Mesodermal cell (in vitro differentiated cells): ENCODE results near the gene NDUFAF2. TPM values are rescaled to one million over a fixed set of nuclear protein-coding genes. Genes with fewer than 3 reads are reported as not detected.

Experiments
- H3K27ac ChIP-seq: 2 replicates; pipeline ENCODE4 v1.7.0; 2013; ENCODE audit warnings: mild to moderate bottlenecking, low read depth, low read length, moderate library complexity; ENCODE audit not compliant: severe bottlenecking
- H3K36me3 ChIP-seq: 2 replicates; pipeline ENCODE4 v1.7.1; 2013; ENCODE audit warnings: mild to moderate bottlenecking, low read length, moderate library complexity; ENCODE audit not compliant: control insufficient read depth, insufficient read depth
- H3K4me1 ChIP-seq: one replicate; pipeline ENCODE4 v1.7.1; 2013; ENCODE audit warnings: mild to moderate bottlenecking, low read length; ENCODE audit not compliant: insufficient read depth, control insufficient read depth, poor library complexity, severe bottlenecking
- H3K4me3 ChIP-seq: 2 replicates; pipeline ENCODE4 v1.7.0; 2013; ENCODE audit warnings: low read length, control low read depth, mild to moderate bottlenecking; ENCODE audit not compliant: insufficient read depth, poor library complexity, severe bottlenecking; ENCODE audit errors: extremely low read depth
- H3K9me3 ChIP-seq: 2 replicates; pipeline ENCODE4 v1.7.1; 2013; ENCODE audit warnings: mild to moderate bottlenecking, low read length, moderate library complexity; ENCODE audit not compliant: control insufficient read depth
- WGBS, 2 experiments: methylation state at CpG; one replicate each; pipeline ENCODE4 v1.1.5; 2013; ENCODE audit warnings: missing lambda C conversion rate in 2 of 2; ENCODE audit not compliant: insufficient coverage in 2 of 2; 5-methylcytosine and 5-hydroxymethylcytosine counted together
- polyA plus RNA-seq, 2 experiments: library from polyadenylated mRNA; stranded (reverse); fragments of 50-300 nt; gene quantifications; one replicate each; pipeline ENCODE4 v1.2.3, GENCODE V29; 2013

The NDUFAF2 gene, protein sequence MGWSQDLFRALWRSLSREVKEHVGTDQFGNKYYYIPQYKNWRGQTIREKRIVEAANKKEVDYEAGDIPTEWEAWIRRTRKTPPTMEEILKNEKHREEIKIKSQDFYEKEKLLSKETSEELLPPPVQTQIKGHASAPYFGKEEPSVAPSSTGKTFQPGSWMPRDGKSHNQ
- 40.7 TPM for polyA plus RNA-seq (2013, experiment 1 of 2)
- polyA plus RNA-seq (2013, experiment 2 of 2): 52.0 TPM

DNA sequence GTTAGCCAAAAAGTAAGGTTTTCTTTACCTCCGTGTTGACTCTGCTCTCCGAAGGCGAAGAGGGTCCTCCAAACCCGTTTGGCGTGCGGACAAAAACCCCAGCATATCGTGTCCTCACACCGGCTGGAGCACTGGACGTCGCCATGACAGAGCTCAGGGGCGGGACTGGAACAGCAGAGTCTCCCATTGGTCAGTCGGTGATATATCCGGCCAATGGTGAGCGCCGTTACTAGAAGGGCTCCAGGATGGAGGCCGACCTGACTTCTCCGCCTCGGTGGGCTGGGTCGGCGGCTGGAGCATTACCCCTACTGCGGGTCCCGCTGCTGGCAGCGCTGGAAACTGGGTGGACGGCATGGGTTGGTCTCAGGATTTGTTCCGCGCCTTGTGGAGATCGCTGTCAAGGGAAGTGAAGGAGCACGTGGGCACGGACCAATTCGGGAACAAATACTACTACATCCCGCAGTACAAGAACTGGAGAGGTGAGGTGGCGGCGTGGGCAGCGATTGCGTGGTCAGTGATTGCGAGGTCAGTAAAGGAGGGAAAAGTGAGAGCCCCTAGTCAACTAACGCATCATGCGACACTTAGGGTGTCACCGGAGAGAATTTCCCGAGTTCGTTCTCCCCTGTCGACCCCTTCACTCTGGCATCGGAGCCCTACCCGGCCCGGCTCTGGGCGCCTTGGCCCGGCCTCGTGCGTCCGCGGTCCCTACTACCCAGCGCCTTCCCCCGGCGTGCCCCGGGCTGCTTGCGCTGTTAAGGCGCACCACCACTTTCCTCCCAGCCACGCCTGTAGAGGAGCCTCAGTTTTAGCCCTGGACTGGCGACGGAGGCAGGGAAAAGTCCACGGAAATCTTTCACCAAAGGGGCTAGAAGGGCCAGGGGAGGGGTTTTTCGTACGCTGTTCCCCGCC is at the start of gene NDUFAF2, which contains the start of gene ERCC8:
Gene NDUFAF2 (plus strand): TSS at position 302 of the 909 bp plus-strand sequence. CDS start 51 bp downstream, at position 353.
Gene ERCC8 (minus strand): TSS at position 167 of the 909 bp plus-strand sequence. CDS start 62 bp downstream, at position 105.
- H3K27ac ChIP-seq: peak within 1 kb of the TSS; percentile 57
- H3K9me3 ChIP-seq: no peaks in the 10 kb centered on the region
- no peaks in the 10 kb centered on the region for H3K36me3 ChIP-seq
- H3K4me3 ChIP-seq: peak within 1 kb of the TSS; percentile 68
- WGBS, 2 experiments: 0 to 2% methylated on average over 46 to 48 of the region's 64 CpGs
- H3K4me1 ChIP-seq: peaks cover 7% of the 10 kb centered on the region

- H3K4me3 ChIP-seq: no peak overlapping the region
- peaks cover 46% of the 10 kb centered on the region for H3K36me3 ChIP-seq
- H3K4me1 ChIP-seq: no peaks in the 10 kb centered on the region
- 89% methylated on average over 4 of the region's 4 CpGs for WGBS, 2 experiments
- H3K9me3 ChIP-seq: no peaks in the 10 kb centered on the region
- H3K27ac ChIP-seq: no peak overlapping the region
These were observed 48.0 kb upstream of the NDUFAF2 start for GRCh38 chr5:60896991-60897390.

DNA sequence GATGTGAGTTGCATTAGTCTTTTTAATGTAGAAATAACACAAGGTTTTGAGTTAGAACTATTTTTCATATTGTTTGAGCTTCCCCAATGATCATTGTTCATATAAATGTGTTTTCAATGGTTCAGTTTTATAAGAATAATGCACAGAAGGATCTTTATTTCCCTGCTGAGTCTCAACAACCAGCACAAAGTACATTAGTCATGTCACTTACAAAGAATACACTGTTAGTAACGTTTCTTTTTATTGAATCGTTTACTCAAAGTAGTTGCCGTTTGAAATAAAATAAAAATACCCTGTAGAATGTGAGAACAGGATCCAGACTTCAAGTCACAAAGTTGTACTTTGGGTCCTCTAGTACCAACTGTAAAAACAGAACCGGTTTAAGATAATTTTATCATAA is 41.6 kb upstream of the NDUFAF2 start:
- 100% methylated on average over 1 of the region's 4 CpGs; no CpG with 5 or more reads in 1 of the 2 experiments for WGBS, 2 experiments
- no peak overlapping the region for H3K4me3 ChIP-seq
- no peak overlapping the region for H3K27ac ChIP-seq
- H3K9me3 ChIP-seq: no peaks in the 10 kb centered on the region
- no peaks in the 10 kb centered on the region for H3K36me3 ChIP-seq
- no peaks in the 10 kb centered on the region for H3K4me1 ChIP-seq

DNA sequence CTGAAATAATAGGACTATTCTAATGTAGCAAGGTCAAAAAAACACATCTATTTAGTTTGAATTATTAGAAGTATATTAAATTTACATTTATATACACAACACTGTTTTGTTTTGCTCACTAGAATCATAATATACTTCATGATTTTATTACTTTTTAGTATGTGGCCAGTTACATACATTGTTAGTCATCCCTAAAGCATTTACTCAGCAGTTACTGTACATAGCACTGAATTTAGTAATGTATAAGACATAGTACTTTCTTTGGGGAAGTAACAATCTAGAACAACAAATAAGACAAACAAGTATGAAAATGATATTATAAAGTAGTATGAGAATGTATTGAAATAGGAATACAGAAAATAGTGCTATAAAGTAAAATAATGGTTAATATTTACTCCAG is 28.4 kb upstream of the NDUFAF2 start:
- no peak overlapping the region for H3K27ac ChIP-seq
- peaks cover 38% of the 10 kb centered on the region for H3K36me3 ChIP-seq
- no peaks in the 10 kb centered on the region for H3K4me1 ChIP-seq

DNA sequence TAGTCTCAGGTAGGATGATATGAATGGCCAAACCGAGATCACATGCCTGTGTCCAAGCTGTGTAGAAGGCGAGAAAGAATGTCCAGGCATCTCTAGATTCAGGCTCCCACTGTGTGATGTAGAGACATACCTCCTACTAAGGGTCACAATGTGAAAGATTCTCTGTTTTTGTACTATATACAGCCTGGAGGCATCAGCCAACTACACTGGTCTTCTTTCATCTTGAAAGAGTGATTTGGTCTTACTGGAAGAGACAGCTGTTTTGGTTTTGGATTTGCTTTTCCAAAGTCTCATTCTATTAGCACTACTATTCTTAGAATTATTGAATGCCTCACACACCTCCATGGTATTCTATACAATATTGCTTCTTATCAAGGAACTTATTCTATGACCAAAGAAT is 26.5 kb upstream of the NDUFAF2 start:
- WGBS, 2 experiments: 92 to 100% methylated on average over 1 to 2 of the region's 2 CpGs
- Histone ChIP-seq H3K36me3 (peaks cover 38% of the 10 kb centered on the region), H3K27ac (no peak overlapping the region), H3K4me1 (no peaks in the 10 kb centered on the region), H3K4me3 (no peak overlapping the region), H3K9me3 (no peaks in the 10 kb centered on the region)

More for the DNA sequence above, 28.4 kb upstream of the NDUFAF2 start:
- Histone ChIP-seq H3K9me3 (no peaks in the 10 kb centered on the region), H3K4me3 (no peak overlapping the region)

GRCh38 chr5:60927450-60927849 is 17.6 kb upstream of the NDUFAF2 start:
- Histone ChIP-seq H3K27ac (no peak overlapping the region), H3K4me1 (no peaks in the 10 kb centered on the region), H3K36me3 (peaks cover 9% of the 10 kb centered on the region), H3K9me3 (no peaks in the 10 kb centered on the region), H3K4me3 (no peak overlapping the region)

GRCh38 chr5:60929024-60929423 is 16.0 kb upstream of the NDUFAF2 start:
- 86% methylated on average over 1 of the region's 6 CpGs; no CpG with 5 or more reads in 1 of the 2 experiments for WGBS, 2 experiments
- Histone ChIP-seq H3K36me3 (peaks cover 9% of the 10 kb centered on the region), H3K27ac (no peak overlapping the region), H3K4me1 (no peaks in the 10 kb centered on the region), H3K4me3 (no peak overlapping the region), H3K9me3 (no peaks in the 10 kb centered on the region)

- H3K9me3 ChIP-seq: no peaks in the 10 kb centered on the region
- 92 to 100% methylated on average over 2 of the region's 3 CpGs for WGBS, 2 experiments
- peak overlapping the region; percentile 68 for H3K4me3 ChIP-seq
- no peak overlapping the region for H3K27ac ChIP-seq
- H3K36me3 ChIP-seq: no peaks in the 10 kb centered on the region
- peaks cover 7% of the 10 kb centered on the region for H3K4me1 ChIP-seq
These were observed 1.4 kb upstream of the NDUFAF2 start for GRCh38 chr5:60943624-60944023.

- peaks cover 7% of the 10 kb centered on the region for H3K4me1 ChIP-seq
- no peaks in the 10 kb centered on the region for H3K36me3 ChIP-seq
- no peak overlapping the region for H3K27ac ChIP-seq
- WGBS, 2 experiments: 16 to 18% methylated on average over 12 to 16 of the region's 18 CpGs
- H3K4me3 ChIP-seq: peak overlapping the region; percentile 68
- H3K9me3 ChIP-seq: no peaks in the 10 kb centered on the region
These were observed 795 bp downstream of the NDUFAF2 start for GRCh38 chr5:60945813-60946187.

DNA sequence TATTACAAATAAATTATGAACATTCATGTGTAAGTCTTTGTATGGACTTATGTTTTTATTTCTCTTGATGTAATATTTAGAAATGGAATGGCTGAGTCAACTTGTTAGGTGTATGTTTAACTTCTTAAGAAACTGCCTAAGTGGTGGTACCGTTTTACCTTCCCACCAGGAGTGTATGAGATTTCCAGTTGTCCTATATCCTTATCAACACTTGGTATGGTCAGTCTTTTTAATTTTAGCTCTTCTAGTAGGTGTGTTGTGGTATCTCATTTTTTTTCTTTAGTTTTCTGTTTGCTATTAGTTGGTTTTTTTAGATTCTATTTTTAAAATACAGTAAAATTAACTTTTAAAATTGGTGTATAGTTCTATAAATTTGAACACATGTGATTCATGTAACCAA is 3.7 kb downstream of the NDUFAF2 start:
- WGBS, 2 experiments: no CpG with 5 or more reads among the region's 1 CpG
- Histone ChIP-seq H3K4me3 (no peak overlapping the region), H3K4me1 (peaks cover 4% of the 10 kb centered on the region), H3K36me3 (no peaks in the 10 kb centered on the region), H3K27ac (no peak overlapping the region), H3K9me3 (no peaks in the 10 kb centered on the region)

GRCh38 chr5:60955239-60955638 is 10.2 kb downstream of the NDUFAF2 start:
- no peak overlapping the region for H3K4me3 ChIP-seq
- H3K27ac ChIP-seq: no peak overlapping the region
- no peaks in the 10 kb centered on the region for H3K36me3 ChIP-seq
- H3K9me3 ChIP-seq: peaks cover 5% of the 10 kb centered on the region
- H3K4me1 ChIP-seq: no peaks in the 10 kb centered on the region
- 86 to 100% methylated on average over 2 to 3 of the region's 3 CpGs for WGBS, 2 experiments
